KMS-11 (cell line): ENCODE measurements around the gene HOMER2.

Experiments
- H2AFZ ChIP-seq: fragments of 200-600 bp; sonication (generic); 2 replicates; pipeline ENCODE4 v1.6.1; 2016; ENCODE audit warnings: antibody characterized with exemption, mixed run types, low read depth
- H3K27ac ChIP-seq: fragments of 200-600 bp; sonication (generic); 2 replicates; pipeline ENCODE4 v1.6.1; 2016; ENCODE audit warnings: mild to moderate bottlenecking, mixed run types
- H3K27me3 ChIP-seq: fragments of 200-600 bp; sonication (generic); 2 replicates; pipeline ENCODE4 v1.6.1; 2017; ENCODE audit warnings: mild to moderate bottlenecking, low read depth, mixed run types, moderate library complexity; ENCODE audit not compliant: insufficient read depth
- H3K36me3 ChIP-seq: fragments of 200-600 bp; sonication (generic); 2 replicates; pipeline ENCODE4 v1.6.1; 2017; ENCODE audit warnings: mild to moderate bottlenecking, mixed run types; ENCODE audit not compliant: insufficient read depth
- H3K4me1 ChIP-seq: fragments of 200-600 bp; sonication (generic); 2 replicates; pipeline ENCODE4 v1.6.1; 2016; ENCODE audit warnings: mild to moderate bottlenecking, low read depth, mixed run types; ENCODE audit not compliant: poor library complexity, severe bottlenecking
- H3K4me2 ChIP-seq: fragments of 200-600 bp; sonication (generic); 2 replicates; pipeline ENCODE4 v1.7.0; 2016; ENCODE audit warnings: mild to moderate bottlenecking, mixed run types
- H3K4me3 ChIP-seq: fragments of 200-600 bp; sonication (generic); IDR thresholded peaks from 2 replicates; pipeline ENCODE4 v1.6.1; 2017; ENCODE audit warnings: low read depth, low read length, mixed read lengths; ENCODE audit not compliant: insufficient read depth
- H3K79me2 ChIP-seq: fragments of 200-600 bp; sonication (generic); 2 replicates; pipeline ENCODE4 v1.6.1; 2016; ENCODE audit warnings: low read depth, mixed run types; ENCODE audit not compliant: insufficient read depth
- H3K9ac ChIP-seq: fragments of 200-600 bp; sonication (generic); 2 replicates; pipeline ENCODE4 v1.6.1; 2016; ENCODE audit warnings: mild to moderate bottlenecking, mixed run types
- H4K20me1 ChIP-seq: fragments of 200-600 bp; sonication (generic); 2 replicates; pipeline ENCODE4 v1.6.1; 2016; ENCODE audit warnings: mild to moderate bottlenecking, mixed run types; ENCODE audit not compliant: insufficient read depth
- TF ChIP-seq, protein P1 (sequence below): fragments of 200-600 bp; sonication (generic); conservative IDR thresholded peaks from 2 replicates; pipeline ENCODE4 v1.6.1; 2017; ENCODE audit warnings: low read depth, mild to moderate bottlenecking, antibody characterized with exemption, low read length, moderate library complexity, mixed read lengths

The HOMER2 gene

DNA sequence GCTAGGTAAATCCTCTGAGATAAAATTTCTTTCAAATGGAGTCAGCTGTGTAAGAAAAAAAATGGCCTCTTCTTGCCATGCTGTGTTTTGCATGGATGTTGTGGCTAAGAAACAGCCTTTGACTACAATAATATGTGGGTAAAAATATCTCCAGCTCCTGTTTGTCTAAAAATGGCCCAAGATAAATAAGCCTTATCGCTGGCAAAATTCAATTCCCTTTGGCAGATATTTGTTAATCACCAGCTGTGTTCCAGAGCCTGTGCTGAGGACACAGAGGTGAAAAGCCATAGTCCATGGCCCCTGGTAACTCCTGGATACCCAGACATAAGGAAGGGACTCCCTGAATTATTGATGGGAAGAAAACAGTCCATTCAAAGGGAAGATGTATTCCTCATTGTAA, 18.2 kb upstream of the HOMER2 start:
- H3K79me2 ChIP-seq: no peaks in the 10 kb centered on the region
- H3K27me3 ChIP-seq: no peaks in the 10 kb centered on the region
- no peak overlapping the region for H2AFZ ChIP-seq
- peaks cover 49% of the 10 kb centered on the region for H3K4me1 ChIP-seq
- no peaks in the 10 kb centered on the region for H4K20me1 ChIP-seq
- no peaks in the 10 kb centered on the region for H3K36me3 ChIP-seq
- H3K4me3 ChIP-seq: no peak overlapping the region
- H3K4me2 ChIP-seq: no peak overlapping the region
- H3K9ac ChIP-seq: no peak overlapping the region
- no peak overlapping the region for H3K27ac ChIP-seq
- TF ChIP-seq, protein P1, sequence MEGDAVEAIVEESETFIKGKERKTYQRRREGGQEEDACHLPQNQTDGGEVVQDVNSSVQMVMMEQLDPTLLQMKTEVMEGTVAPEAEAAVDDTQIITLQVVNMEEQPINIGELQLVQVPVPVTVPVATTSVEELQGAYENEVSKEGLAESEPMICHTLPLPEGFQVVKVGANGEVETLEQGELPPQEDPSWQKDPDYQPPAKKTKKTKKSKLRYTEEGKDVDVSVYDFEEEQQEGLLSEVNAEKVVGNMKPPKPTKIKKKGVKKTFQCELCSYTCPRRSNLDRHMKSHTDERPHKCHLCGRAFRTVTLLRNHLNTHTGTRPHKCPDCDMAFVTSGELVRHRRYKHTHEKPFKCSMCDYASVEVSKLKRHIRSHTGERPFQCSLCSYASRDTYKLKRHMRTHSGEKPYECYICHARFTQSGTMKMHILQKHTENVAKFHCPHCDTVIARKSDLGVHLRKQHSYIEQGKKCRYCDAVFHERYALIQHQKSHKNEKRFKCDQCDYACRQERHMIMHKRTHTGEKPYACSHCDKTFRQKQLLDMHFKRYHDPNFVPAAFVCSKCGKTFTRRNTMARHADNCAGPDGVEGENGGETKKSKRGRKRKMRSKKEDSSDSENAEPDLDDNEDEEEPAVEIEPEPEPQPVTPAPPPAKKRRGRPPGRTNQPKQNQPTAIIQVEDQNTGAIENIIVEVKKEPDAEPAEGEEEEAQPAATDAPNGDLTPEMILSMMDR: no peak

DNA sequence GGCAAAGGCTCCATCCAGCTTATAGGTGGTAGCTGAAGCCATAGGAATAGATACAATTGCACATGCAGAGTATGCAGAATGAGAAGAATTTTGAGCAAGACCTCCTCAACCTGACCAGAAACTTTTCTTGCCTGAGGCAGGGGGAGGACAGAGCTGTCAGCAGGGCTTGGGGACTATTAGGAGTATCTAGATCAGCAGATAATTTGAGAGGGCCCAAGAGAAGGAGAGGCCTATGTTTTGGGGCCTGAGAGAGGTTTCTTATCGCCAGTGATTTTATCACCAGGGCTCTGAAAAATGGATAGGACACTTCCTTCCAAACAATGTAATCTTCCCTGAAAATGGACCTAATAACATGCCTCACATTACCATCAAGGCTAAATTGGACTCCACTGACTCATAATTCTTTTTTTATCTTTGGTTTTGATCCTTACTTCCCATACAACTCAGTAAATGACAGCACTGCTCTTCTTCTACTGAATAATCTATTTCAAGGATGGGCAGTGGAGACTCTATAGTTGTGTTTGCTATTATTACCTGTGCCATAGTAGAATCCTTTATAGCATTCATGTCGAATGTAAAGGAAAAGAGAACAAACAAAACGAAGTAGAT, 17.7 kb upstream of the HOMER2 start:
- Histone ChIP-seq H2AFZ (no peak overlapping the region), H3K27ac (no peak overlapping the region), H3K4me1 (peaks cover 50% of the 10 kb centered on the region), H3K9ac (no peak overlapping the region), H3K4me2 (no peak overlapping the region), H3K79me2 (no peaks in the 10 kb centered on the region), H3K36me3 (no peaks in the 10 kb centered on the region), H3K4me3 (no peak overlapping the region), H4K20me1 (no peaks in the 10 kb centered on the region), H3K27me3 (no peaks in the 10 kb centered on the region)
- TF ChIP-seq, protein P1: no peak

DNA sequence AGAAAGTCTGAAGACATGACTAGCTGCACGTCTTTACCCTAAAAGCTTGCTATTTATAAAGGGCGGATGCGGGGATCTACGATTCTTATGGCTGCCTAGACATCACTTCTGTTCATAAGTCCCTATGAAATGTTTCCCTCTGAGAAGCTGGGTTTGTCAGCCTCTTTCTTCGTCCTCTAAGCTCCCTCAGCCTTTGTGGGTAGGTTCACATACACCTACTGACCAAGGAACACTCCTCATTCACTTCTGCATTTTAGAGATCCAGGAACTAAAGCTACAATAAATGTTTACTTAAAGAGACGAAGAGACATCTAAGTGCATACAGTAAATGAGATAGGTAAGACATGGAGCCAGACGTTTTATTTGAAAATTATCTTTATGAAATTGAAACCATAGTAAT, 16.8 kb upstream of the HOMER2 start:
- Histone ChIP-seq H3K4me2 (no peak overlapping the region), H3K27me3 (no peaks in the 10 kb centered on the region), H3K4me3 (no peak overlapping the region), H4K20me1 (no peaks in the 10 kb centered on the region), H3K27ac (no peak overlapping the region), H3K36me3 (no peaks in the 10 kb centered on the region), H3K4me1 (peaks cover 50% of the 10 kb centered on the region), H2AFZ (no peak overlapping the region), H3K9ac (no peak overlapping the region), H3K79me2 (no peaks in the 10 kb centered on the region)
- TF ChIP-seq, protein P1: no peak

DNA sequence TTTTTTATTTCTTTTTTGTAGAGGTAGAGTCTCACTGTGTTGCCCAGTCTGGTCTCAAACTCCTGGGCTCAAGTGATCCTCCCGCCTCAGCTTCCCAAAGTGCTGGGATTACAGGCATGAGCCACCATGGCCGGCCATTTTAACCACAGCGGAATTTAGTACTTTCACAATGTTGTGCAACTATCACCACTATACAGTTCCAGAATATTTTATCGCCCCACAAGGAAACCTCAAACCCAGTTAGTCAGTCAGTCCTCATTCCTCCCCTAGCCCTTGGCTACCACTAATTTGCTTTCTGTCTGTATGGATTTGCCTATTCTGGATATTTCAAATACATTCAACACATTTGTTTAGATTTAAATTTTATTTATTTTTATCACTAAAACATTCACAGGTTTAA, 15.5 kb upstream of the HOMER2 start:
- TF ChIP-seq, protein P1: no peak
- Histone ChIP-seq H3K4me1 (peaks cover 42% of the 10 kb centered on the region), H3K4me3 (no peak overlapping the region), H3K36me3 (no peaks in the 10 kb centered on the region), H2AFZ (no peak overlapping the region), H3K4me2 (no peak overlapping the region), H3K27ac (no peak overlapping the region), H3K27me3 (no peaks in the 10 kb centered on the region), H3K79me2 (no peaks in the 10 kb centered on the region), H3K9ac (no peak overlapping the region), H4K20me1 (no peaks in the 10 kb centered on the region)
